ENCODE measurements around the gene RPP30.

Gene RPP30

DNA sequence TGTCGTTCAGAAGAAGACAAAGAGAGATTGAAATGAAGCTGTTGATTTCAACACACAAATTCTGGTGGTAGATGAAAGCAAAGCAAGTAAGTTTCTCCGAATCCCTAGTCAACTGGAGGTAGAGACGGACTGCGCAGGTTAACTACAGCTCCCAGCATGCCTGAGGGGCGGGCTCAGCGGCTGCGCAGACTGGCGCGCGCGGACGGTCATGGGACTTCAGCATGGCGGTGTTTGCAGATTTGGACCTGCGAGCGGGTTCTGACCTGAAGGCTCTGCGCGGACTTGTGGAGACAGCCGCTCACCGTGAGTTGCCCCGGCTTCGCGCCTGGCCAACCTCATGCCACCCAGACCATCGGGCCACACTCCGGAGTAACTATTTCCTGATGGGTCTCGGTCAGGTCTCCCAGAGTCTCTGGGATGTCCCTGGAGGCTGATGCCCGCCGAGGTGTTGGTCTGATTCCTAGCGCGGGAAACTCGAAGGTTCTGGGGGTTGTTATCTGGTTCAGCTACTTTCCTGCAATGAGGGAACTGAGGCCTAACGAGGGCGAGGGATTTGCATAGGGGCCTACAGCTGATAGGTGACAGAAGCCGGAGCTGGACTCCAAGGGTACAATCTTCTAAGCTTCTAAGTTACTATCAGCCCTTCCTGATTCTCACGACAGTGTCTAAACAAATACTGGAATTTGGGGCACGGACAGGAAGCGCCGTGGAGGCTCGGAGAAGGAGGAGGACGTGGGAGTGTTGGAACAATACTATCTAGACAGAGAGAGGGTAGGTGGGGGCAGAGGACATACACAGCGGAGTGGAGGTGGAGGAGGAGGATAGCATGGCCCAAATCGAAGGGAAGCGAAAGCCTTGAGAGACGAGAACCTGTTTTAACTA lies at the start of gene RPP30:
Gene RPP30, plus strand, starts transcription at position 209 of the 882 bp plus-strand sequence. Its CDS starts 13 bp downstream, at position 222.
- H3K4me1 ChIP-seq (ENCODE audit: insufficient read depth, low read length, severe bottlenecking), result peaks cover 15% of the 10 kb centered on the region
- no peak for TF ChIP-seq EZH2 (IDR thresholded peaks at IDR 0.05; ENCODE audit: borderline replicate concordance, low read length)
- TF ChIP-seq, protein P1, sequence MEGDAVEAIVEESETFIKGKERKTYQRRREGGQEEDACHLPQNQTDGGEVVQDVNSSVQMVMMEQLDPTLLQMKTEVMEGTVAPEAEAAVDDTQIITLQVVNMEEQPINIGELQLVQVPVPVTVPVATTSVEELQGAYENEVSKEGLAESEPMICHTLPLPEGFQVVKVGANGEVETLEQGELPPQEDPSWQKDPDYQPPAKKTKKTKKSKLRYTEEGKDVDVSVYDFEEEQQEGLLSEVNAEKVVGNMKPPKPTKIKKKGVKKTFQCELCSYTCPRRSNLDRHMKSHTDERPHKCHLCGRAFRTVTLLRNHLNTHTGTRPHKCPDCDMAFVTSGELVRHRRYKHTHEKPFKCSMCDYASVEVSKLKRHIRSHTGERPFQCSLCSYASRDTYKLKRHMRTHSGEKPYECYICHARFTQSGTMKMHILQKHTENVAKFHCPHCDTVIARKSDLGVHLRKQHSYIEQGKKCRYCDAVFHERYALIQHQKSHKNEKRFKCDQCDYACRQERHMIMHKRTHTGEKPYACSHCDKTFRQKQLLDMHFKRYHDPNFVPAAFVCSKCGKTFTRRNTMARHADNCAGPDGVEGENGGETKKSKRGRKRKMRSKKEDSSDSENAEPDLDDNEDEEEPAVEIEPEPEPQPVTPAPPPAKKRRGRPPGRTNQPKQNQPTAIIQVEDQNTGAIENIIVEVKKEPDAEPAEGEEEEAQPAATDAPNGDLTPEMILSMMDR (IDR thresholded peaks at IDR 0.05; ENCODE audit: low read length), result no peak
- H3K36me3 ChIP-seq (ENCODE audit: insufficient read depth, low read length), result peaks cover 13% of the 10 kb centered on the region
- peak within 1 kb of the TSS; percentile 58 for H3K27ac ChIP-seq (ENCODE audit: low read depth, low read length, poor library complexity, severe bottlenecking)
- 0 out of 2 replicates have a peak, but pooled peaks cover 4% of the 10 kb centered on the region for H3K9me3 ChIP-seq (ENCODE audit: low read length)
- H3K4me2 ChIP-seq (ENCODE audit: low read length), result peak within 1 kb of the TSS; percentile 84
- no peaks in the 10 kb centered on the region for H3F3A ChIP-seq (ENCODE audit: insufficient read depth, low read length)
- peak within 1 kb of the TSS; percentile 86 for H2AFZ ChIP-seq (ENCODE audit: low read length)
- H3K9me2 ChIP-seq (ENCODE audit: low read depth, low read length), result no peaks in the 10 kb centered on the region
- H3K79me2 ChIP-seq (ENCODE audit: insufficient read depth, low read length), result peaks cover 9% of the 10 kb centered on the region; the same call in 1 of the 2 replicates
- no peaks in the 10 kb centered on the region for H3K27me3 ChIP-seq (ENCODE audit: insufficient read depth, low read length)
- H3K4me3 ChIP-seq (ENCODE audit: low read depth, low read length, poor library complexity, severe bottlenecking), result peak within 1 kb of the TSS; percentile 83
- peak within 1 kb of the TSS; percentile 79 for H3K9ac ChIP-seq (ENCODE audit: low read length)
- H4K20me1 ChIP-seq (ENCODE audit: insufficient read depth, low read length), result no peaks in the 10 kb centered on the region

- Histone ChIP-seq H2AFZ (ENCODE audit: low read length) (no peak overlapping the region), H3K79me2 (ENCODE audit: insufficient read depth, low read length) (no peaks in the 10 kb centered on the region), H3K9ac (ENCODE audit: low read length) (no peak overlapping the region), H3K9me3 (ENCODE audit: low read length) (no peaks in the 10 kb centered on the region), H3K9me2 (ENCODE audit: low read depth, low read length) (no peaks in the 10 kb centered on the region), H3K4me1 (ENCODE audit: insufficient read depth, low read length, severe bottlenecking) (no peaks in the 10 kb centered on the region), H4K20me1 (ENCODE audit: insufficient read depth, low read length) (no peaks in the 10 kb centered on the region), H3K27me3 (ENCODE audit: insufficient read depth, low read length) (no peaks in the 10 kb centered on the region), H3K27ac (ENCODE audit: low read depth, low read length, poor library complexity, severe bottlenecking) (no peak overlapping the region), H3K4me2 (ENCODE audit: low read length) (no peak overlapping the region), H3K4me3 (ENCODE audit: low read depth, low read length, poor library complexity, severe bottlenecking) (no peak overlapping the region), H3F3A (ENCODE audit: insufficient read depth, low read length) (no peaks in the 10 kb centered on the region), H3K36me3 (ENCODE audit: insufficient read depth, low read length) (no peaks in the 10 kb centered on the region)
- TF ChIP-seq EZH2 (IDR thresholded peaks at IDR 0.05; ENCODE audit: borderline replicate concordance, low read length), result no peak
- TF ChIP-seq, protein P1 (IDR thresholded peaks at IDR 0.05; ENCODE audit: low read length), result no peak
Observed at GRCh38 chr10:90822508-90822907, 49.3 kb upstream of the RPP30 start.

- H3K27me3 ChIP-seq (ENCODE audit: insufficient read depth, low read length), result no peaks in the 10 kb centered on the region
- no peak overlapping the region for H3K4me3 ChIP-seq (ENCODE audit: low read depth, low read length, poor library complexity, severe bottlenecking)
- no peaks in the 10 kb centered on the region for H3K9me3 ChIP-seq (ENCODE audit: low read length)
- H3K9ac ChIP-seq (ENCODE audit: low read length), result no peak overlapping the region
- H3K79me2 ChIP-seq (ENCODE audit: insufficient read depth, low read length), result no peaks in the 10 kb centered on the region
- no peaks in the 10 kb centered on the region for H3K9me2 ChIP-seq (ENCODE audit: low read depth, low read length)
- no peak overlapping the region for H2AFZ ChIP-seq (ENCODE audit: low read length)
- no peaks in the 10 kb centered on the region for H3K4me1 ChIP-seq (ENCODE audit: insufficient read depth, low read length, severe bottlenecking)
- H3K27ac ChIP-seq (ENCODE audit: low read depth, low read length, poor library complexity, severe bottlenecking), result no peak overlapping the region
- no peaks in the 10 kb centered on the region for H4K20me1 ChIP-seq (ENCODE audit: insufficient read depth, low read length)
- no peak overlapping the region for H3K4me2 ChIP-seq (ENCODE audit: low read length)
- TF ChIP-seq, protein P1 (IDR thresholded peaks at IDR 0.05; ENCODE audit: low read length), result no peak
- no peaks in the 10 kb centered on the region for H3F3A ChIP-seq (ENCODE audit: insufficient read depth, low read length)
- H3K36me3 ChIP-seq (ENCODE audit: insufficient read depth, low read length), result no peaks in the 10 kb centered on the region
Observed at GRCh38 chr10:90832111-90832510, 39.7 kb upstream of the RPP30 start.
